GM21723 (cell line): ENCODE measurements around the gene OR2T6.
"Not testable (repeated sequence)": the region's sequence is repeated elsewhere in the genome, so short reads cannot be mapped to it uniquely, and the experiment has no call there.

Experiments used
- ATAC-seq: cut with Tn5 transposase; IDR thresholded peaks from one replicate; pipeline ENCODE4 v1.9.1; 2021; ENCODE audit warnings: mild to moderate bottlenecking, moderate library complexity; ENCODE audit not compliant: unreplicated experiment

The OR2T6 gene

DNA sequence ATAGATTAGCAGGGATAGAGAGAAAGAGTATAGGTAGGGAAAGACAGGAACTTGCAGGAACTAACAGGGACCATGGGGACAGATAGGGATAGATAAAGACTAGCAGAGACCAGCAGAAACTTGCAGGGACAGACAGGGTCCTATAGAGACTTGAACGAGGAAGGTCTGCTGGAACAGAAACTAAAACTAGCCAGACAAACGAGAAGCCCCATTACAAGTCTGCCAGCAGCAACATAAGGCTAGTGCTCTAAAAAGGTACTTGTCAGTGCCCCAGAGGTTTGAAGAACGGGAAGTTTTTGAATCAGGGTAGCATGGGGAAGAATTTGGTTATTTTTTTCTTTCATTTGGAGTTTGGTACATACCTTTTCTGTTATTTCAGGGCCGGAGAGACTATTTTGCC, 56.7 kb downstream of the OR2T6 start:
- ATAC-seq = not testable (repeated sequence)

DNA sequence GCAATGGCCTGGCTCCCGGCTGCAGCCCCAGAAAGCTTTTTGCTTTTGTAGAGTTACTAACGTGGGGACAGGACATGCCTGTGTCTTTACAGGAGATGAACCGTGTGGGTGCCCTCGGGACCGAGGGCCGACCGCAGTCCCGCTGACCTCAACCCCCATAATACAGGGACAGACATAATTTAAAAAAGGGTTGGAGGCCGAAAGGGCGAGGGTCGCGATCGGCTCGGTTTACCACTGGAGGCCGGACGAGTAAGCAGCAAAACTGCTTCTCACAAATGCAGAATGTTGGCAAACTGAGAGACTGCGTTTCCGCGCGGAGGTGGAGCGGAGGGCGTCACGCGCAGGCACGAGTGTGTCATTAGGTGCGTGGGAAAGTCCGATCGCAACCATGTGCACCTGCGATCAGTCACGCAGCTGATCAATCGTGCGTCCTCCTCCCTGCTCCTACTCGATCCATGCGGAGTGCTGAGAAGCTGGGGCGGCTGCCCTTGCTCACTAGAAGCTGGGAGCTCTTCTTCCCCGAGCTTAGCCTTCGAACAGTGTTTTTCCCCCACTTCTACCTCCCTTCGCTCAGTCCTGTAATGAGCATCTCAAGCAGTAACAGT, 58.4 kb downstream of the OR2T6 start:
- not testable (repeated sequence) for ATAC-seq

DNA sequence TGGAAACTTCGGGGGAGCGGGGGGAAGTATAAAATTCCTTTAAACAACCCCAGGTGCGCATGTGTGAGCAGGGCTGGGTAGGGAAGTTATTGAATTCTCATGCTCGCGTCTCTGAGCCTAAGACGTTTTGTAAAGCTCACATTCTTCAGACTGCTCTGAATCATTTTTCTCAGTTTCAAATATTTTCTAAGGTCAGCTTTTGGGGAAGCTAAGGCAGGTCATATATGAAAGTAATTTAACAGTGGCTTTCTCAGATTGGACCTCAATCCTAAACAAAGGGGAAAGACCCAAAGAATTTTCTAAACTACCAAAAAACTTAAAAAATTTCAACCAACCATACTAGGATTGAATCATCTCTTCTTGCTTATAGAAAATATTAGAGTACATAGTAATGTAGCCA, 59.4 kb downstream of the OR2T6 start:
- not testable (repeated sequence) for ATAC-seq

DNA sequence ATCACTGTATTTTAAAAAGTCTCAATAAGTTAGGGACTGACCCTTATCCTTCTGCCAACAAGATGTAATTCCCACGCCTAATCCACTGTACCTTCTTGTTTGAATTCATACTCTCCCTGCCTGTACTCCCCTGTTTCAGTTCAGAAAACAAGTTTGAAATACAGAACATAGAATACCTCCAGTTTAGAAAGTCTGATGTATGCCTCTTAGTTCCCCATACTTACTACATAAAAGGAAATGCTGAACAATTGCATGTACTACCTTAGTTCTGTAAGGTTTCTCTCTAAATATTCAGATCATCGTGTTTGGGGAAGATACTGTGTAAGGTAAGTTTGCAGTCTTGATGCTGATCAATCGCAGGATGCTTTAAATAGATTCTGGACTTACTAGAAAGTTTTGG, 60.8 kb downstream of the OR2T6 start:
- peak; percentile 54 for ATAC-seq

DNA sequence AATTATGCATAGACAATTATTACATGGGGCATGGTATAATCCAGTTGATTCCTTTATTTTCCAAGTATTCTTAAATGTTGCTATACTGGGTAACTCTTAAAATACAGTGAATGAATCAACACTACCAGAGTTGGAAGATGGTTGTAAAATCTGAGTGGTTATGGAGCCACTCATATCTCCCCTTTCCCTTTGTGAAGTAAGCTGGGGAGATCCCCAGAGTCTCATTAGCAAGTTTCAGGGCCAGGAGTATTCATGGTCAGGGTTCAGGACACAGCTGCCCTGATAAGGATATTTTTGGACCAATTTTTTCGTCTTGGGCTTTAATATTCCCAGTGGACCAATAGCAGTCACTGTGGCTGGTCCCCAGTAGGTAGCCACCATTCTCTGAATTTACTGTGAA, 63.1 kb downstream of the OR2T6 start:
- not testable (repeated sequence) for ATAC-seq

- ATAC-seq = not testable (repeated sequence)
Measured at GRCh38 chr1:248439283-248439682, 63.7 kb downstream of the OR2T6 start.
